Fibroblast of peridontal ligament (primary cell): ENCODE measurements around the gene NUDT4B.
"Not testable (repeated sequence)": the region's sequence is repeated elsewhere in the genome, so short reads cannot be mapped to it uniquely, and the experiment has no call there.

Experiments
- DNase-seq: peaks from one replicate; pipeline ENCODE4 v3.0.0-alpha.2; 2010; ENCODE audit errors: extremely low read depth

The NUDT4B gene

GRCh38 chr1:148748563-148749334 lies at the start of gene NUDT4B:
Gene NUDT4B, plus strand, starts transcription at chr1:148748774. Its CDS starts 179 bp downstream, at chr1:148748953.
- DNase-seq = not testable (repeated sequence)

- not testable (repeated sequence) for DNase-seq
Observed at GRCh38 chr1:148699357-148699756, 49.2 kb upstream of the NUDT4B start.

GRCh38 chr1:148702242-148702641 lies 46.3 kb upstream of the NUDT4B start:
- DNase-seq = not testable (repeated sequence)

GRCh38 chr1:148703973-148704591 lies 44.5 kb upstream of the NUDT4B start:
- not testable (repeated sequence) for DNase-seq

GRCh38 chr1:148705316-148705948 lies 43.1 kb upstream of the NUDT4B start:
- not testable (repeated sequence) for DNase-seq

GRCh38 chr1:148708779-148709333 lies 39.7 kb upstream of the NUDT4B start:
- not testable (repeated sequence) for DNase-seq

GRCh38 chr1:148710772-148711523 lies 37.6 kb upstream of the NUDT4B start:
- not testable (repeated sequence) for DNase-seq

GRCh38 chr1:148712353-148712752 lies 36.2 kb upstream of the NUDT4B start:
- DNase-seq = not testable (repeated sequence)

- DNase-seq = not testable (repeated sequence)
Observed at GRCh38 chr1:148715518-148715917, 33.1 kb upstream of the NUDT4B start.

- not testable (repeated sequence) for DNase-seq
Observed at GRCh38 chr1:148716966-148717520, 31.5 kb upstream of the NUDT4B start.

GRCh38 chr1:148720918-148721317 lies 27.7 kb upstream of the NUDT4B start:
- DNase-seq = not testable (repeated sequence)

GRCh38 chr1:148722758-148723157 lies 25.8 kb upstream of the NUDT4B start:
- DNase-seq = not testable (repeated sequence)

- DNase-seq = not testable (repeated sequence)
Observed at GRCh38 chr1:148723515-148723914, 25.1 kb upstream of the NUDT4B start.

GRCh38 chr1:148724872-148725271 lies 23.7 kb upstream of the NUDT4B start:
- not testable (repeated sequence) for DNase-seq

- DNase-seq = not testable (repeated sequence)
Observed at GRCh38 chr1:148727862-148728261, 20.7 kb upstream of the NUDT4B start.

GRCh38 chr1:148729128-148729527 lies 19.4 kb upstream of the NUDT4B start:
- not testable (repeated sequence) for DNase-seq

GRCh38 chr1:148729541-148729940 lies 19.0 kb upstream of the NUDT4B start:
- not testable (repeated sequence) for DNase-seq

GRCh38 chr1:148732277-148732676 lies 16.3 kb upstream of the NUDT4B start:
- DNase-seq = not testable (repeated sequence)

GRCh38 chr1:148733585-148734310 lies 14.8 kb upstream of the NUDT4B start:
- DNase-seq = not testable (repeated sequence)

GRCh38 chr1:148734311-148734662 lies 14.3 kb upstream of the NUDT4B start:
- DNase-seq = not testable (repeated sequence)
